ENCODE data around the gene UBE2G2. TPM values are rescaled to one million over a fixed set of nuclear protein-coding genes. Genes with fewer than 3 reads are reported as not detected.
"Not testable (repeated sequence)": the region's sequence is repeated elsewhere in the genome, so short reads cannot be mapped to it uniquely, and the experiment has no call there.

The UBE2G2 gene
- total RNA-seq, 1 experiment from 2014 or later, result 66.4 TPM

DNA sequence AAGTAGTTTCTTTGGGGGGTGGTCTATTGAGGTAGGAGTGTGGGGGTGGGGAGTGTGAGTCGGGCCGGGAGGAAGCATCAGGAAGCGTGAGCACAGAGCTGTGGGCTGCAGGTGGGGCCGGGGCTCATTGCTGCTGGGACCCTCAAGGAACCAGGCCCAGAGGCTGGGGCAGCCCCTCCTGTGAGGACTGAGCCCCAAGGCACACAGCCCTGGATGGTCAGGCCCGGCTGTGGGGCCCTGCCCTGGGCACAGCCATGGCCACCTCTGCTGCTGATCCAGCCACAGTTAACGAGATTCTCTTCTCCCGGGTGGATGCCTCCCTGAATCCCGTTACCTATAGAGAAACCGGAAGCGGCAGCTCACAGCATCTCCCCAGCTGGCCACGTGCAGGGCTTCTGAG, 39.2 kb upstream of the UBE2G2 start:
- peak; percentile 50 for DNase-seq
- no peaks in the 10 kb centered on the region for H3K27me3 ChIP-seq (ENCODE audit: control insufficient read depth, insufficient read depth, low read length)
- H3K4me3 ChIP-seq (ENCODE audit: insufficient read depth, low read depth, low read length), result no peak overlapping the region
- H3K36me3 ChIP-seq (replicated peaks; ENCODE audit: control insufficient read depth, insufficient read depth, low read length), result no peaks in the 10 kb centered on the region

DNA sequence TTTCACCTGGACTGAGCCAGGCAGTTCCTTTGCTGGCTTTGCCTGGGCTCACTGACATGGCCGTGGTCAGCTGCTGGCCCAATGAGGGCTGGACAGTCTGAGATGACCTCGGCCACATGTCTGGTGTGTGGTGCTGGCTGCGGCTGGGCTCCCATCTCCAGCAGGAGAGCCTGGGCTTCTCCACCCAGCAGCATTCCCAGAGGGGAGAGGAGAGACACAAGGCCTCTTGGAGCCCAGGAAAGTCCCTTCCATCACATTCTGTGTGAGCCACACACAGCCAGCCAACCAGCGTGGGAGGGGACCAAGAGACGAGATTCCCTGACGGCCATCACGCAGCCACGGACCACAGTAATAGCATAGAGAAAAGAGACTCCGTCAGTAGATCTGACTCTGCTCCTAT, 37.3 kb upstream of the UBE2G2 start:
- Histone ChIP-seq H3K4me3 (ENCODE audit: insufficient read depth, low read depth, low read length) (no peak overlapping the region), H3K27me3 (ENCODE audit: control insufficient read depth, insufficient read depth, low read length) (no peaks in the 10 kb centered on the region), H3K36me3 (replicated peaks; ENCODE audit: control insufficient read depth, insufficient read depth, low read length) (no peaks in the 10 kb centered on the region)
- DNase-seq, result no peak

DNA sequence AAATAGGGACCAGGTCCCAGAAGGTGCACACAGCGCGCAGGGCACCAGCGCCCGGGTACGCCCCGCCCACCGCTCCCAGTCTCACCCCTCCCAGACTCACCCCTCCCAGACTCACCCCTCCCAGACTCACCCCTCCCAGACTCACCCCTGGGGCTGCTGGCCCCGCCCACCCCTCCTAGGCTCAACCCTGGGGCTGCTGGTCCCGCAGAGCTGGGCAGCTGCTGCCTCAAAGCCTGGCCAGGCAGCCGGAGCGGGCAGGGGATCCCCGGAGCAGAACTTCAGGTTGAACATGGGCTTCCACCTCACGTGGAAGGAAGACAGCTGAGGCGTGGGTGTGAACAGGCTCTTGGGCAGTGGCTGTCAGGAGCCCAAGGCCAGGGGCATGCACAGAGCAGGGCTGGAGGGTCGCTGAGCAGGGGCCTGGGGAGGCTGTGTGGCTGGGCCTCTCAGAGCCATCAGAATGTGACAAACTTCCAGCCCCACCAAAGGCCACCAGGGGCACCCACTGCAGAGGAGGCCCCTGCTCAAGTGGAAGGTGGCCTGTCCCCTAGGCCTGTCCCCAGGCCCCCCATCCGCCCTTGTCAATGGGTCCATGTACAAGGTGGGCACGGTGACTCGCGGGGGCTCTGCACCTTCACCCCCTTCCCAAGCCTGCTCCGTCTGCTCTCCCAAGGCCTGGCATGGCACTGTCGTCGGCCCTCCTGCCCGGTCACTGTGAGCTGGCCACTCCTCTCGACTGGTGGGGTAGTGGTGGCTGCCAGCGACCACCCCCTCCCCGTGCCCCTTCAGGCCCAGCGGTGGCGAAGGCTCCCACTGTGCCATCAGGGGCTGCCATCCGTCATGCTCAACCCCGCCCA, 36.6 kb upstream of the UBE2G2 start:
- peak; percentile 78 for DNase-seq
- no peaks in the 10 kb centered on the region for H3K27me3 ChIP-seq (ENCODE audit: control insufficient read depth, insufficient read depth, low read length)
- no peaks in the 10 kb centered on the region for H3K36me3 ChIP-seq (replicated peaks; ENCODE audit: control insufficient read depth, insufficient read depth, low read length)
- H3K4me3 ChIP-seq (ENCODE audit: insufficient read depth, low read depth, low read length), result no peak overlapping the region

DNA sequence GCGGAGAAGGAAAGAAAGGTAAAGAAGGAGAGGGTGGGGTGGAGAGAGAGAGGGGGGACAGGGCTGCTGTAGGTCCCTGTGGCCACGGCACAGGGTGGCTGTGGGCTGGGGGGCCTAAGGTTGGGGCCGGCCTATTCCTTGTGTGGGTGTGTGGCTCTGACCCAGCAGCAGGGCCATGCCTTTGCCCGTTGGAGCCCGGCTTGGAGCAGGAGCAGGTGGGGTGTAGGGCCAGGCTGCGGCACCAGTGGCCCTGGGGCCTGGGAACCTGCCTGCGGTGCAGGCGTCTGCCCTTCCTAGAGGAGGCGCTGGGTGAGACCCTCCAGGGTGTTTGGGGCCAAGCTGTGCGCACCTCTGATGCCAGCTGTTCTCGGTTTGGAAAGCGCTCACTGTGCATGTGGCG, 35.9 kb upstream of the UBE2G2 start:
- Histone ChIP-seq H3K4me3 (ENCODE audit: insufficient read depth, low read depth, low read length) (no peak overlapping the region), H3K36me3 (replicated peaks; ENCODE audit: control insufficient read depth, insufficient read depth, low read length) (no peaks in the 10 kb centered on the region), H3K27me3 (ENCODE audit: control insufficient read depth, insufficient read depth, low read length) (no peaks in the 10 kb centered on the region)
- DNase-seq, result peak; percentile 72

DNA sequence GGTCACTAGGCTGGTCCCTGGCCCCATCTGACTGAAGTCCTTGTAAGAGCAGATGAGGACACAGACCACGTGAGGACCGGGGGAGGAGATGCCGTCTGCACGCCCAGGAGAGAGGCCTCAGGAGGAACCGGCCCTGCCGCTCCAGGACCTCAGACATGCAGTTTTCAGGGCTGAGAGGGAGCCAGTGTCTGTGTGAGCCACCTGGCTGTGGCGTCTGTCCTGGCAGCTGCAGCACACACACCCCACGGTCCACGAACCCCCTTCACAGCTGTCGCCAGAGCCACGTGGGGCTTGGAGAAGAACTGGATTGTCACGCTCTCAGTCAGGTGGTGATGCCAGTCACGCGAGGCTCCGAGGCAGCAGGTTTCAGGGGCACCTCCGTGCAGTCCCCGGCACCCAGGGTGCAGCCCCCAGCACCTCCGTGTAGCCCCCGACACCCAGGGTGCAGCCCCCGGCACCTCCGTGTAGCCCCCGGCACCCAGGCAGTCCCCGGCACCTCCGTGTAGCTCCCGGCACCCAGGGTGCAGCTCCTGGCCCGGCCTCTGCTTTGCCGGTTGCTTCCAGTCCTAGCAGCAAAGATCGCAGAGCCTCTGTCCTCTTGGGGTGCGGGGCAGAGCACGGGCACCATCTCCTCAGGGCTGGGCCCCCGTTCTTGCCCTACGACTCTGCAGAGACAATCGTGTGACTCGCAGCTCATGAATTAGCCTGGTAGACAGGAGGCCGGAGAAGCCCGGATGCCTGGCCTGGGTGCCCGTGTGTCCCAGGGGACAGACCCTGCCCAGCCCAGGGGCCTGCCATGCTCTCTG, 35.2 kb upstream of the UBE2G2 start:
- Histone ChIP-seq H3K27me3 (ENCODE audit: control insufficient read depth, insufficient read depth, low read length) (no peaks in the 10 kb centered on the region), H3K4me3 (ENCODE audit: insufficient read depth, low read depth, low read length) (no peak overlapping the region), H3K36me3 (replicated peaks; ENCODE audit: control insufficient read depth, insufficient read depth, low read length) (no peaks in the 10 kb centered on the region)
- peak; percentile 68 for DNase-seq

DNA sequence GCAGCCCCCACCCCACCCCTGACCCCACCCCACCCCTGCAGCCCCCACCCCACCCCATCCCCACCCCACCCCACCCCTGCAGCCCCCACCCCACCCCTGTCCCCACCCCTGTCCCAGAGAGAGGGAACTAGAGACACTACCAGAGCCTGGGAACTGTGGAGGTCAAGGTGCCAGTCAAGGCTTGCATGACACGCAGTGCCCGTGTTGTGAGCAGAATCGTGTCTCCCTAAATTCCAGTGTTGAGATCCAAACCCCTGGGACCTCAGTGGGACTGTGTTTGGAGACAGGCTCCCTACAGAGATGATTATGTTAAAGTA, 34.7 kb upstream of the UBE2G2 start:
- Histone ChIP-seq H3K36me3 (replicated peaks; ENCODE audit: control insufficient read depth, insufficient read depth, low read length) (no peaks in the 10 kb centered on the region), H3K27me3 (ENCODE audit: control insufficient read depth, insufficient read depth, low read length) (no peaks in the 10 kb centered on the region), H3K4me3 (ENCODE audit: insufficient read depth, low read depth, low read length) (no peak overlapping the region)
- DNase-seq, result peak; percentile 59

DNA sequence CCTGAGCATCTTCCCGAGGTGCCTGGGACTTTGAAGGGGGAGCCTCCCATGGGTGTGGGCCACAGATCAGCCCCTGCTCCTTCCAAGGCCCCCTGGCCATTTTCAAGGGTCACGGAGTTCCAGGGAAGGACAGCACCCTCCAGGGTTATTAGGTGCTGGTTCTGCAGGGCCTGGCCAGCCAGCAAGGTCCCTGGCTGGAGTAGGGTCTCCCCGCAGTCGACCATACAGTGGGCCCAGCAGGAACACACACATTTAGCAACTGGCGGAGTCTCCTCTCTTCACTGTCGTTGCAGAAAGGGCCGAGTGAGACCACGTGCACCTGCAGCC, 34.0 kb upstream of the UBE2G2 start:
- no peak overlapping the region for H3K4me3 ChIP-seq (ENCODE audit: insufficient read depth, low read depth, low read length)
- H3K27me3 ChIP-seq (ENCODE audit: control insufficient read depth, insufficient read depth, low read length), result no peaks in the 10 kb centered on the region
- no peak for DNase-seq
- no peaks in the 10 kb centered on the region for H3K36me3 ChIP-seq (replicated peaks; ENCODE audit: control insufficient read depth, insufficient read depth, low read length)

DNA sequence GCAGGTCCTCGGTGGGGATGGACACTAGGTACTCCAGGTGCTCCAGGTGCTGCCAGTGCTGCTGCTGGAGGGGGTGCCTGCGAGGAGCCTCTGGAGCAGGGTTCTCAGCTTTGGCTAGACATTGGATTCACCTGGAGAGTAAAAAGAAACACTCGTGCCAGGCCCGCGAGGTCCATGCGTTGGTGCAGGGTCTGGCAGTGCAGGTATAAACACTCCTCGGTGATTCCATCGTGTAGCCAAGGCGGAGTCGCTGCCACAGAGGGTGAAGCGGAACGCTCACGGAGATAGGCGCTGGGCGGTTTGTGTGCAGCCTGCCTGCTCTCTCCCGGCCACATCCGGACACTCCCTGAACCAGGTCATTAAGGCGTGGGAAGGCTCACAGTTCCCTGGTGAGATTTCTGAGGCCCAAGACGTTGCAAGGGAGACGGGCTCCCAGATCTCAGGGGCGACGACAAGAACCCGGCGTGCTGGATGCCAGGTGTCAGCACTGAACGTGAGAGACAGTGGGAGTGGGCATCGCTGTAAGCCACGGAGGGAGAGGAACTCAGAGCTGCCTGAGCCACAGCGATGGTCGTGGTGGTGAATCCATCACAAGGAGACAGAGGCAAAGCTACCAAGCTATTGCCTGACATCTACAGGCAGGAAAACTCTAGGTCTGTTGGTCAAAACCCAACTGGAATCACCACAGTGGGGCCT, 33.5 kb upstream of the UBE2G2 start:
- no peak for DNase-seq
- Histone ChIP-seq H3K27me3 (ENCODE audit: control insufficient read depth, insufficient read depth, low read length) (no peaks in the 10 kb centered on the region), H3K36me3 (replicated peaks; ENCODE audit: control insufficient read depth, insufficient read depth, low read length) (no peaks in the 10 kb centered on the region), H3K4me3 (ENCODE audit: insufficient read depth, low read depth, low read length) (no peak overlapping the region)

DNA sequence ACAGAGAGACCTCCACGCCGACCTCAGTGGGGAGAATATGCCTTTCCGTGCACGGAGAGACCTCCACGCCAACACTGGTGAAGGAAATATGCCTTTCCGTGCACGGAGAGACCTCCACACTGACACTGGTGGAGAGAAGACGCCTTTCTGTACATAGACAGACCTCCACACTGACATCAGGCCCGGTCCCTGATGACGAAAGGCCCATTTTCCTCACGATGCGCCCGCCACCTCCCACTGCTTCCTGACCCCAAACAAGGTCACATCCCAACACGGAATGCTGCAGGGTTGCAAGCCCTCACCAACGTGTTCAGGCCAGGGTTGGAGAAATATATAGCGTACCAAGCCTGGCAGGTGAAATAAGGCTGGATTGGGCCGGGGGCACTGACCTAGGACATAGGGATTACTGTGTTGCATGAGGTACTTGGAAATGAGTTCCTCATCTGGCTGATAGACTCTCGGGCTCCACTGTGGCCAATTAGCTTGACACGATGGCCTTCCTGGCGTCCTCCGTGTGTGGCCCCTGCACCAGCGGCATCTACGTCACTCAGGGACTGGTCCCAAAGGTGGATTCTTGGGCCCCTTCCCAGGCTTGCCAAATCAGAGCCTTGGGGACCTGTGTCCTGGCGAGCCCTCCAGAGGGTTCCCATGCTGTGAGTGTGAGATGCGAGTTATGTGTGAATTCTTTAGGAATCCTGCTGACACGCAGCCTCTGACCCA, 32.8 kb upstream of the UBE2G2 start:
- no peak overlapping the region for H3K4me3 ChIP-seq (ENCODE audit: insufficient read depth, low read depth, low read length)
- no peaks in the 10 kb centered on the region for H3K27me3 ChIP-seq (ENCODE audit: control insufficient read depth, insufficient read depth, low read length)
- H3K36me3 ChIP-seq (replicated peaks; ENCODE audit: control insufficient read depth, insufficient read depth, low read length), result no peaks in the 10 kb centered on the region
- DNase-seq, result no peak

DNA sequence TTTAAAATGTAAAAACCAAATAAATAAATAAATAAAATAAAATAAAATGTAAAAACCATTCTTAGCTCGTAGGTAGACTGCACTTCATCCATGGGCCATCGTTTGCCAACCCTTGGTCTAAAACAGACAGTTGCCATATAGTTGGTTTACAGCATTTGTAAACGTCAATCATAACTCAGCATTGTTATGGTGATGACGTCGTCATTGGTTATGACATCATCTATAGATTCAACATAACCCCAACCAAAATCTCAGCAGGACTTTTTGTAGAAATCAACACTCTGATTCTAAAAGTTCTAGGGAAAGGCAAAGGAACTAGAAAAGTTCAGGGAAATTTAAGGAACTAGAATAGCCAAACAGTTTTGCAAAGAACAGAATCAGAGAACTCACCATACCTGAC, 32.0 kb upstream of the UBE2G2 start:
- H3K4me3 ChIP-seq (ENCODE audit: insufficient read depth, low read depth, low read length), result no peak overlapping the region
- no peaks in the 10 kb centered on the region for H3K36me3 ChIP-seq (replicated peaks; ENCODE audit: control insufficient read depth, insufficient read depth, low read length)
- no peak for DNase-seq
- H3K27me3 ChIP-seq (ENCODE audit: control insufficient read depth, insufficient read depth, low read length), result no peaks in the 10 kb centered on the region

DNA sequence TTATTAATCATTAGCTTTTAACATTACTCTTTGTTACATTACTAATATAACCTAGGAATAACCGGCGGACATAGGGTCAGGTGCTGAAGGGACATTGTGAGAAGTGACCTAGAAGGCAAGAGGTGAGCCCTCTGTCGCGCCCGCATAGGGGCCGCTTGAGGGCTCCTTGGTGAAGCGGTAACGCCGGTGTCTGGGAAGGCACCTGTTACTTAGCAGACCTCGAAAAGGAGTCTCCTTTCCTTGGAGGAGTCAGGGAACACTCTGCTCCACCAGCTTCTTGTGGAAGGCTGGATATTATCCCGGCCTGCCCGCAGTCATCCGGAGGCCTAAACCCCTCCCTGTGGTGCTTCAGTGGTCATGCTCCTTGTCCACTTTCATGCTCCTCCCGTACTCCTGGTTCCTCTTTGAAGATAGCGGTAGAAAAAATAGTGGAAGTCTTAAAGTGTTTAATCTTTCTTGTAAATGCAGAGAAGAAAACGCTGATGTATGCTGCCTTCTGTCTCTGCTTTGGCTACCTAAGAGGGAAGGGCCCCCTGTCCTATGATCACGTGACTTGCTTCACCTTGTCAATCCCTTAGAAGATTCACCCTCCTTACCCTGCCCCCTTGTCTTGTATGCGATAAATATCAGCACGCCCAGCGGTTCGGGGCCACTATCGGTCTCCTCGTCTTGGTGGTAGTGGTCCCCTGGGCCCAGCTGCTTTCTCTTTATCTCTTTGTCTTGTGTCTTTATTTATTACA, 31.1 kb upstream of the UBE2G2 start:
- H3K27me3 ChIP-seq (ENCODE audit: control insufficient read depth, insufficient read depth, low read length); H3K4me3 ChIP-seq (ENCODE audit: insufficient read depth, low read depth, low read length); DNase-seq; H3K36me3 ChIP-seq (replicated peaks; ENCODE audit: control insufficient read depth, insufficient read depth, low read length): not testable (repeated sequence)

DNA sequence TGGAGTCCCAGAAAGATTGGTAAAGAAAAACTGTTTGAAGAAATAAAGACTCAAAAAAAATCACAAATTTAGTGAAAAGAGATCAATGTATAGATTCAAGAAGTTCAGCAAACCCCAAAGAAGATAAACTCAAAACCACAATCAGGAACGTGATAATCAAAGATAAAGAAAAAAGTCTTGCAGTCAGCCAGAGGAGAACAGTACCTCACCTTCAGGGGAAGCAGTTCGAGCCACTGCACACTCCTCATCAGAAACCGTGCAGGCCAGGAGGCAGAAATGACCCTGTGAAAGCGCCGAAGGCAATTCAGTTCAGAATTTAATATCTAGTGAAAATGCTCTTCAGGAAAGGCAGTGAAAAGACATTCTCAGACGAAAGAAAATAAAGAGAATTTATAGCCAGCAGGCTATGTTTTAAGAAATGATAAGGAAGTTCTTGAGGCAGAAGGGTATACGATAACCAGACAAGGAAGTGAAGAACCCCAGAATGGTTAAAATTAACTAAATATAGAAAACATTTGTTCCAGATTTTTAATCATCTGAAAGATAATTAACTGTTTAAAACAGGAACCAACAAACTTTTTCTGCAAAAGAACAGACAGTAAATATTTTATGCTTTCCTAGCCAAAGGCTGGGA, 29.7 kb upstream of the UBE2G2 start:
- Histone ChIP-seq H3K4me3 (ENCODE audit: insufficient read depth, low read depth, low read length) (no peak overlapping the region), H3K27me3 (ENCODE audit: control insufficient read depth, insufficient read depth, low read length) (no peaks in the 10 kb centered on the region), H3K36me3 (replicated peaks; ENCODE audit: control insufficient read depth, insufficient read depth, low read length) (no peaks in the 10 kb centered on the region)

DNA sequence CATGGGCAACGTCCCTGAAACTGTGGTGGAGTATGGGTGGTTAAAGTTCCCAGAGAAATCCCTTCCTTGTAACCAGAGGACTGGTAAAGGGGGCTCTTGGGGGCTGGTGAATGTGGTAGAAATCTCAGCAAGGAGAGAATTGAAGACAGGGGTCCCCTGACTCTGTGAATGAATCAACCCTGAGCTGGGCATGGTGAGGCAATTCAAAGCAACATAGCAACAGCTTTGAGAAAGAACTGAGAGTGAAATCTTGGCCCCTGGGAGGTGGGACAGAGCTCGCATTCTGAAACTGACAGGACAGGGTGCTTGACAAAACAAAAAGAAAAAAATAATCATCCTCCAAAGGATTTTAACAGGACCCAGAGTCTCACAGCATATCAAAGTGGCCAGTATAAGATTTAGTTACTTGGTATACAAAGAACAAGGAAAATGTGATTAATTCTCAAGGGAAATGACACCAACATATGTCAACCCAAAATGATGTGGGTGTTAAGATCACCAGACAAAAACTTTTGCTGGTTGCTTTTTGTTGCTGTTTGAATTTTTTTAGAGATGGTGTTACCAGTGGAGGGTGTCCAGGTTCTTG, 28.0 kb upstream of the UBE2G2 start:
- Histone ChIP-seq H3K36me3 (replicated peaks; ENCODE audit: control insufficient read depth, insufficient read depth, low read length) (no peaks in the 10 kb centered on the region), H3K4me3 (ENCODE audit: insufficient read depth, low read depth, low read length) (no peak overlapping the region), H3K27me3 (ENCODE audit: control insufficient read depth, insufficient read depth, low read length) (no peaks in the 10 kb centered on the region)
- DNase-seq, result no peak

More for the DNA sequence above, 29.7 kb upstream of the UBE2G2 start:
- no peak for DNase-seq

Data from H7 (cell line).